ENCODE results near the gene PSMB5. TPM values are rescaled to one million over a fixed set of nuclear protein-coding genes. Genes with fewer than 3 reads are reported as not detected.

Gene PSMB5
- total and polyA plus RNA-seq, 2 of the 13 experiments (the other 11 are each of a cell fraction or from before 2014, with no cell fraction given): 705 to 871 TPM

DNA sequence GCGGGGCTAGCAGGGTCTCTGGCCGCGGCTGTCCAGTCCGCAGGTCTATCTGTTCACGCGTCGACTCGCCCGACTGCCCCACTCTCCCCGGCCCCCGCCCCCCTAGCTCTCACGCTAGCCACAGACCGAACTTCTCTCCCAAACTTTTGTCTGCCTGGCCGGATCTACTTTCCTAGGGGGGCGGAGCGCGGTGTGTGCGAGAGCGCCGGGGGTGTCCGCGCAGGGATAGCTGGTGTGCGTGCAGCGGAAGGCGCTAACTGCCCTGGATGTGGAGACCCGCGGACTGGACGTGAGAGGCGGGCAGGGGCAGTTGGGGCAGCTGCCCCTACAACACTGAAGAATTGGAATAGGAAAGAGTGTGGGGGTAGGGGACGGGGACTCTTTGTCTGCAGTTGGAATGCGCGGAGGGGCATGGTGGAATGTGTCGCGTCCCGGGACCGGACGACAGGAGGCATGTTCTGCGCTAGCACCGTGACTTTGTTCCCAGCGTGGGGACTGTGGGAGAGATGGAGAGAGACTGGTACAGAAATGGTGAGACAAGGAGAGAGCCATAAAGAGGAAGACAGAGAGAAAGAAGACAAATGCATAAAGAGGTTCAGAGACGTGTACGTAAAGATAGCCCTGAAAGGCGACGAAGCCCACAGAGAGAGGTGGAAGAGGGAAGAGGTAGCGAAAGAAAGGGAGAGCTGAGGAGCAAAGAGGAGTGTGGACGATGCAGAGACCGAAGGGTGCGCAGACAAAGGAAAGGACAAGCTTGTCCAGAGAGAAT lies 52.0 kb downstream of the PSMB5 start, which contains the start of gene AJUBA (continued):
- TF ChIP-seq PRMT3 (CRISPR knock-in tag; IDR thresholded peaks at IDR 0.05; ENCODE audit: borderline replicate concordance, low read depth) (no peak), SRY (CRISPR knock-in tag; IDR thresholded peaks at IDR 0.05) (no peak), ZNF567 (CRISPR knock-in tag; IDR thresholded peaks at IDR 0.05; ENCODE audit: borderline replicate concordance) (peak; percentile 95), FOSL2 (CRISPR knock-in tag; IDR thresholded peaks at IDR 0.05) (peak; percentile 80), JUNB (CRISPR knock-in tag; IDR thresholded peaks at IDR 0.05; ENCODE audit: borderline replicate concordance) (no peak), NFYB (CRISPR knock-in tag; IDR thresholded peaks at IDR 0.05) (peak; percentile 53), DNMT1 (CRISPR knock-in tag; IDR thresholded peaks at IDR 0.05) (peak; percentile 99), KLF11 (CRISPR knock-in tag; IDR thresholded peaks at IDR 0.05) (no peak; the same call in none of the 2 replicates), TAF1 (CRISPR knock-in tag; IDR thresholded peaks at IDR 0.05) (peak; percentile 93), MTA3 (CRISPR knock-in tag; IDR thresholded peaks at IDR 0.05) (no peak), ZBTB3 (CRISPR knock-in tag; IDR thresholded peaks at IDR 0.05; ENCODE audit: borderline replicate concordance, low read depth) (no peak; the same call in 1 of the 2 replicates), ZNF766 (CRISPR knock-in tag; IDR thresholded peaks at IDR 0.05; ENCODE audit: borderline replicate concordance) (no peak), ZNF563 (CRISPR knock-in tag; IDR thresholded peaks at IDR 0.05) (no peak), ZNF441 (CRISPR knock-in tag; IDR thresholded peaks at IDR 0.05; ENCODE audit: borderline replicate concordance) (no peak), XRCC5 (optimal IDR thresholded peaks at IDR 0.05; ENCODE audit: low read length) (peak; percentile 100)
- TF ChIP-seq, protein P1, sequence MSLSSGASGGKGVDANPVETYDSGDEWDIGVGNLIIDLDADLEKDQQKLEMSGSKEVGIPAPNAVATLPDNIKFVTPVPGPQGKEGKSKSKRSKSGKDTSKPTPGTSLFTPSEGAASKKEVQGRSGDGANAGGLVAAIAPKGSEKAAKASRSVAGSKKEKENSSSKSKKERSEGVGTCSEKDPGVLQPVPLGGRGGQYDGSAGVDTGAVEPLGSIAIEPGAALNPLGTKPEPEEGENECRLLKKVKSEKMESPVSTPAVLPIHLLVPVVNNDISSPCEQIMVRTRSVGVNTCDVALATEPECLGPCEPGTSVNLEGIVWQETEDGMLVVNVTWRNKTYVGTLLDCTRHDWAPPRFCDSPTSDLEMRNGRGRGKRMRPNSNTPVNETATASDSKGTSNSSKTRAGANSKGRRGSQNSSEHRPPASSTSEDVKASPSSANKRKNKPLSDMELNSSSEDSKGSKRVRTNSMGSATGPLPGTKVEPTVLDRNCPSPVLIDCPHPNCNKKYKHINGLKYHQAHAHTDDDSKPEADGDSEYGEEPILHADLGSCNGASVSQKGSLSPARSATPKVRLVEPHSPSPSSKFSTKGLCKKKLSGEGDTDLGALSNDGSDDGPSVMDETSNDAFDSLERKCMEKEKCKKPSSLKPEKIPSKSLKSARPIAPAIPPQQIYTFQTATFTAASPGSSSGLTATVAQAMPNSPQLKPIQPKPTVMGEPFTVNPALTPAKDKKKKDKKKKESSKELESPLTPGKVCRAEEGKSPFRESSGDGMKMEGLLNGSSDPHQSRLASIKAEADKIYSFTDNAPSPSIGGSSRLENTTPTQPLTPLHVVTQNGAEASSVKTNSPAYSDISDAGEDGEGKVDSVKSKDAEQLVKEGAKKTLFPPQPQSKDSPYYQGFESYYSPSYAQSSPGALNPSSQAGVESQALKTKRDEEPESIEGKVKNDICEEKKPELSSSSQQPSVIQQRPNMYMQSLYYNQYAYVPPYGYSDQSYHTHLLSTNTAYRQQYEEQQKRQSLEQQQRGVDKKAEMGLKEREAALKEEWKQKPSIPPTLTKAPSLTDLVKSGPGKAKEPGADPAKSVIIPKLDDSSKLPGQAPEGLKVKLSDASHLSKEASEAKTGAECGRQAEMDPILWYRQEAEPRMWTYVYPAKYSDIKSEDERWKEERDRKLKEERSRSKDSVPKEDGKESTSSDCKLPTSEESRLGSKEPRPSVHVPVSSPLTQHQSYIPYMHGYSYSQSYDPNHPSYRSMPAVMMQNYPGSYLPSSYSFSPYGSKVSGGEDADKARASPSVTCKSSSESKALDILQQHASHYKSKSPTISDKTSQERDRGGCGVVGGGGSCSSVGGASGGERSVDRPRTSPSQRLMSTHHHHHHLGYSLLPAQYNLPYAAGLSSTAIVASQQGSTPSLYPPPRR (CRISPR knock-in tag; IDR thresholded peaks at IDR 0.05; ENCODE audit: borderline replicate concordance): peak; percentile 91
- TF ChIP-seq, protein P2, sequence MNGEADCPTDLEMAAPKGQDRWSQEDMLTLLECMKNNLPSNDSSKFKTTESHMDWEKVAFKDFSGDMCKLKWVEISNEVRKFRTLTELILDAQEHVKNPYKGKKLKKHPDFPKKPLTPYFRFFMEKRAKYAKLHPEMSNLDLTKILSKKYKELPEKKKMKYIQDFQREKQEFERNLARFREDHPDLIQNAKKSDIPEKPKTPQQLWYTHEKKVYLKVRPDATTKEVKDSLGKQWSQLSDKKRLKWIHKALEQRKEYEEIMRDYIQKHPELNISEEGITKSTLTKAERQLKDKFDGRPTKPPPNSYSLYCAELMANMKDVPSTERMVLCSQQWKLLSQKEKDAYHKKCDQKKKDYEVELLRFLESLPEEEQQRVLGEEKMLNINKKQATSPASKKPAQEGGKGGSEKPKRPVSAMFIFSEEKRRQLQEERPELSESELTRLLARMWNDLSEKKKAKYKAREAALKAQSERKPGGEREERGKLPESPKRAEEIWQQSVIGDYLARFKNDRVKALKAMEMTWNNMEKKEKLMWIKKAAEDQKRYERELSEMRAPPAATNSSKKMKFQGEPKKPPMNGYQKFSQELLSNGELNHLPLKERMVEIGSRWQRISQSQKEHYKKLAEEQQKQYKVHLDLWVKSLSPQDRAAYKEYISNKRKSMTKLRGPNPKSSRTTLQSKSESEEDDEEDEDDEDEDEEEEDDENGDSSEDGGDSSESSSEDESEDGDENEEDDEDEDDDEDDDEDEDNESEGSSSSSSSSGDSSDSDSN (CRISPR knock-in tag; IDR thresholded peaks at IDR 0.05): peak; percentile 99
- TF ChIP-seq, protein P3, sequence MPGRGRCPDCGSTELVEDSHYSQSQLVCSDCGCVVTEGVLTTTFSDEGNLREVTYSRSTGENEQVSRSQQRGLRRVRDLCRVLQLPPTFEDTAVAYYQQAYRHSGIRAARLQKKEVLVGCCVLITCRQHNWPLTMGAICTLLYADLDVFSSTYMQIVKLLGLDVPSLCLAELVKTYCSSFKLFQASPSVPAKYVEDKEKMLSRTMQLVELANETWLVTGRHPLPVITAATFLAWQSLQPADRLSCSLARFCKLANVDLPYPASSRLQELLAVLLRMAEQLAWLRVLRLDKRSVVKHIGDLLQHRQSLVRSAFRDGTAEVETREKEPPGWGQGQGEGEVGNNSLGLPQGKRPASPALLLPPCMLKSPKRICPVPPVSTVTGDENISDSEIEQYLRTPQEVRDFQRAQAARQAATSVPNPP (CRISPR knock-in tag; IDR thresholded peaks at IDR 0.05): no peak
- TF ChIP-seq, protein P4, sequence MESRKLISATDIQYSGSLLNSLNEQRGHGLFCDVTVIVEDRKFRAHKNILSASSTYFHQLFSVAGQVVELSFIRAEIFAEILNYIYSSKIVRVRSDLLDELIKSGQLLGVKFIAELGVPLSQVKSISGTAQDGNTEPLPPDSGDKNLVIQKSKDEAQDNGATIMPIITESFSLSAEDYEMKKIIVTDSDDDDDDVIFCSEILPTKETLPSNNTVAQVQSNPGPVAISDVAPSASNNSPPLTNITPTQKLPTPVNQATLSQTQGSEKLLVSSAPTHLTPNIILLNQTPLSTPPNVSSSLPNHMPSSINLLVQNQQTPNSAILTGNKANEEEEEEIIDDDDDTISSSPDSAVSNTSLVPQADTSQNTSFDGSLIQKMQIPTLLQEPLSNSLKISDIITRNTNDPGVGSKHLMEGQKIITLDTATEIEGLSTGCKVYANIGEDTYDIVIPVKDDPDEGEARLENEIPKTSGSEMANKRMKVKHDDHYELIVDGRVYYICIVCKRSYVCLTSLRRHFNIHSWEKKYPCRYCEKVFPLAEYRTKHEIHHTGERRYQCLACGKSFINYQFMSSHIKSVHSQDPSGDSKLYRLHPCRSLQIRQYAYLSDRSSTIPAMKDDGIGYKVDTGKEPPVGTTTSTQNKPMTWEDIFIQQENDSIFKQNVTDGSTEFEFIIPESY (CRISPR knock-in tag; IDR thresholded peaks at IDR 0.05): peak; percentile 71
